ENCODE results near the gene LGALS4.
"Not testable (repeated sequence)": the region's sequence is repeated elsewhere in the genome, so short reads cannot be mapped to it uniquely, and the experiment has no call there.

Gene LGALS4

GRCh38 chr19:38842439-38843174 lies 29.9 kb upstream of the LGALS4 start:
- no peak for DNase-seq

DNA sequence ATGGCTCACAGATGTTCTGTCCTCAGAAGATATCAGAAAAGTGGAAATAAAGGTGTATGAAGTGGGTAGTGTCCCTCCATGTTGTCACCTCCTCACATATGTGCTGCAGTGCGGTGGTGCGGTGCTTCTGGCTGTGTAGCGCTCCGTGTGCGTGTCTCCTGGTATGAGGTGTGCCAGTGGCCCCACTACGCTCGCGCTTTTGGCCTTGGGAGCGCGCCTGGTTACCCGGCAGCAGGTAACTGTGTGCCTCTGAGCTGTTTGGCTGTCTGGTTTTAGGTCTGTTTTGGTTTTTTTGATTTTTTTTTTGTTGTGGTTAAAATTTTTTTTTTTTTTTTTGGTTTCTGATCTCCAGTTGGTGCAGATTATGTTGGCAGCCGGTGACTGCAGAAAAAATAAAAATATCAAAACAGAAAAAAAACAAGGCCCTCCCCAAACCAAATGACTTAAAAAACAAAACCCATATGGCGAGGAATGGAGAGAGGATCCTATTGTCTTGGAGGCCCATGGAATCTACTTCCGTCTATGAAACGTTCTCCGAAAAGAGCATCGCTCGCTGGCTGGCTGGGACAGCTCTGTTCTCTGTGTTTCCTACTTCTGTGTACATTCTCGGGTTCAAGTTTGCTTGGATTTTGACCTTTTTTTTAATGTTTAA lies 29.2 kb upstream of the LGALS4 start:
- no peak for DNase-seq

GRCh38 chr19:38841180-38841766 lies 28.5 kb upstream of the LGALS4 start:
- DNase-seq: no peak

DNA sequence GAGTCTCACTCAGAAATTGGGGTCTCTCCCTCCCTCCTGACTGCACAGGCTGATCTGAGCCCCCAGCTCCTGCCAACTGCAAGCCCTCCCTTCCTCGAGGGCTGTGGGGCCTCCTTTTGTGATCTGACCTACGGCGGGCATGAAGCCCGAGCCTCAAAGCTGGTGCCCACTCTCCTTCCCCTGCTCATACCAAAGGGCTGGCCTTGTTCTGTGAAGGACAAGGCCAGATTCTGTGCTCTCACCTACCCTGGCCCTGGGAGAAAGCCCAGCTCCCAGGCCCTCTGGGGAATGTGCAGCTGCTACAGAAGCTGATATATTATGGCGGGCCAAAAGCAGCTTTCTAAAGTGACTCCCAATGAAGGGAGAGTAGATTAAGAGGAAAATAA lies 27.8 kb upstream of the LGALS4 start:
- no peak for DNase-seq

DNA sequence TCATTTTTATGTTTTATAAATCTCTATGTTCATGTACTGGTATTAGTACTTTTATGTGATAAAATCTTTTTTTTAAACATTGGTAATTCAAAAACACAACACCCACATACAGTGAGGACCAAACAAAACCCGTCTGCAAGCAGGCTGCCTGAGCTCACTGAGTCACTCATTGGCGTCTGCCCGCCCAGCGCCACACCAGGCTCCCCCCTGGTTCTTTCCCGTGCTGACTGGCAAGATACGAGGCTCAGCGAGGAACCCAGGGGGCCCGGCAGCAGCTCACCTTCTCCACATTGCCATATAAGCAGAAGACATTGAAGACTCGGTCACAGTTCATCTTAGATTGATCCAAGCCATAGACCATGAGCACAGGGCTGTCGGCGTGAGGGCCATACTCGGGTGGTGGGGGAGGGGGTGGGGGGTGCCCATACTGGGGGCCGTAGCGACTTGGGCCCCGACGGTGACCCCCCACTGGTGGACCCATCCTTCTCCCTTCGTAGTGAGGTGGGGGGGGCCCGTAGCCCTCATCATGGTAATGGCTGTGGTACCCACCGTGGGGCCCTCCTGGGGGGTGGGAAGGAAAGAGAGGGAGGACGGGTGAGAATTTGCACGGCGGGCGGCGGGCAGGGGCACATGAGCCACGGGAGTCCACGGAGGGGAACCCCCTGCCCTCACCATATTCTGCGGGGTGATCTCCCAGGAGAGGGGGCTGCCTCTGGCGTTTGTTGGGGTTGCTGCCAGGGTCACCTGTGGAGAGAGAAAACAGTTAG lies 27.3 kb upstream of the LGALS4 start:
- DNase-seq: no peak

DNA sequence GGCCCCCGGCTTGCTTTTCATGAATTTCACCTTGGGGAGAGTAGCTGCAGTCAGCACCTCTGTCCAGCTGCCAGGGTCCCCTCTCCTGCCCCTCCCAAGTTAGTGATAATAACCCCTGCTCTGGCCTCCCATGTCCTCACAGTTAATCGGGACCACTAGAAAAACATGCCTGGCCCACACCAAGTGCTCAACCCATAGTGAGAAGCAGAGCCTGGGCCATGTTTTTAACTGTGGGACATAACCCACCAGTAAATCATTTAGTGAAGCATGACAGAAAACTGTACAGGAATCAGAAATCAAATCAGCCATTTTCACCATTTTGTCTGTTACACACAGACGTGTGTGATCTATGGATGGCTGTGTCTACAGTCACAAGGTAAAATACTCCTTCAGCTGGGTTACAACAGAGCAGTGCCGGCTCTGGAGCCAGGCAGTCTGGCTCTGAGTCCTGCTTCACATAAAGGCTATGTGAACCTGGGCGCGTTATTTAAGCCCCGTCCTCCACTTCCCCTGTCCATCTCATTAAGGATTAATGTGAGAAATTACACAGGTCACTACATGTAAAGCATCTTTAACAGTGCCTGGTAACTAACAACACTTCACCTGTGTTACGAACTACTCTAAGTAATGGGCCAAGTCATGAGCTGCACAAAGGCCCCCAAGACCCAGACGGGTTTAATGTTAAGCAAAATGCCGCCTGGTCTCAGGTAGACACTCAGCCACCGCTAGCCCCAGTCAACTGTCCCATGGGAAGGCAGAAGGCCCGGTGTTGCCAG lies 26.4 kb upstream of the LGALS4 start:
- no peak for DNase-seq

DNA sequence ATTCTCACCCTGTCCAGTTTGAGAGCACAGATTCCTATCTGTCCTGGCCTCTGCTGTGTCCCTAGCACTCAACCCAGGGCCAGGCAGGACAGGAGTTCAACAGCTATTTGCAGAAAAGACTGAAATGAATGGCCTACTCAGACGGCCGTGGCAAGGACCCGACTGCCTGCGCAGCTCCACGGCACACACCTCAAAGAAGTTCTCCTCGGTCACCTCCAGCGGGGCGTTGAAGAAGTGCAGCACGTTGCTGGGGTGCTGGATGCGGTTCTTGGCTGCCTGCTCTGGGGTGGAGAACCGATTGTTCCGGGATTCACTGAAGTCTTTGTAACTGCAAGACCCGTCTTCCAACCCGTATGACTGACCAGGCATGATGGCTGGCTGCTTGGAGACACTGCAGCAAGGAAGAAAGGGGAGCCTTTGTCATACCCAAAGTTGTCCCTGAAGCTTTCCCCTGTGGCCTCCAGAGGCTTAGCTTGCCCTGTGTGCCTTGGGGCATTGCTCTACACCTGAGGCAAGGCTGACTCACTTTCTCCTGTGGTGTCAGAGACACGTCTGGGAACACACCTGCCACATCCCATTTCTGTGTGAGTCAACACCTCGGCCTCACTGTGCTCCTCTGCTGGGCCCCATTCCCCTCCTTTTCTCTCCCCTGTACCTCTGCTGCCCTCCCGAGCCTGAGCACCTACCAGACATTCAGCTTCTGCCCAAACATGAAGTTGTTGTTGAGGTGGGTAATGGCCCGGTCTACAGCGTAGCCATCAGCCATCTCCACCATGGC lies 25.7 kb upstream of the LGALS4 start:
- DNase-seq: no peak

- no peak for DNase-seq
These were observed 24.9 kb upstream of the LGALS4 start for GRCh38 chr19:38837656-38838121.

- DNase-seq: no peak
These were observed 24.4 kb upstream of the LGALS4 start for GRCh38 chr19:38836983-38837626.

- no peak for DNase-seq
These were observed 23.6 kb upstream of the LGALS4 start for GRCh38 chr19:38836159-38836982.

- no peak for DNase-seq
These were observed 21.8 kb upstream of the LGALS4 start for GRCh38 chr19:38834590-38834989.

DNA sequence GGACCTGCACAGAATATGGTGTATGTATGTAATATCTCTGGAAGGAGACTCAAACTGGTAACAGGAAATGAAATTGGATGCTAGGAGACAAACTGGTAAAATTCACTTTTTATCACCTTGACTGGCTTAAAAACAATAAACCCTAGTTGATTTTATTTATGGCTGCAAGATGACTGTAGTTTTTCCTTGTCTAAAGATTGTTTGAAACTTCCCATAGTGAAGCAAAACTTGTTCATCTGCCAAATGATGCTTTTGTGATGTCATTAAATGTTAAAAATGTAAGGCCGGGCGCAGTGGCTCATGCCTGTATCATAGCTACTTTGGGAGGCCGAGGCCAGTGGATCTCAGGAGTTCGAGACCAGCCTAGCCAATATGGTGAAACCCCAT lies 21.4 kb upstream of the LGALS4 start:
- DNase-seq: no peak

- no peak for DNase-seq
These were observed 20.3 kb upstream of the LGALS4 start for GRCh38 chr19:38833092-38833425.

DNA sequence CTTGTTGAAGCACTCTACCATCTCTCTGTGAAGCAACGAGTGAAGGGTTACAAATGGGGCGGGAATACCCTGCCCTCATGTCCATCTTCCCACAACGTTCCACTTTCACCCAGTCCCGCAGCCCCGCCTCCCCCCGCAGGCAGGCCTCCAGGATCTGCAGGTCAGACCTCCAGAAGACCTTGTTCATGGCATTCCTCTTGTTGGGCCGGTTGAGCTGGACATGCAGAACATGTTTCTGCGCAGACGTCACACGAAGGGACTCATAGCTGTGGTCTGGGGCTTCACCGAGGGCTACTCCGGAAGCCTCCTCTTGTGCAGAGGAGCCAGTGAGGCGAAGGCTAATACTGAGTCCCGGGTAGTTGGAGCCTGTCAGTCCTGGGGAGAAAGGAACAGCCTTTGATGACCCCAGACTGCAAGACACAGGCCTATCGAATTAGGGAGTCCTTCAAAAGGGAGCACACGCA lies 18.4 kb upstream of the LGALS4 start:
- peak; percentile 79 for DNase-seq

GRCh38 chr19:38830039-38830733 lies 17.4 kb upstream of the LGALS4 start:
- DNase-seq: no peak

DNA sequence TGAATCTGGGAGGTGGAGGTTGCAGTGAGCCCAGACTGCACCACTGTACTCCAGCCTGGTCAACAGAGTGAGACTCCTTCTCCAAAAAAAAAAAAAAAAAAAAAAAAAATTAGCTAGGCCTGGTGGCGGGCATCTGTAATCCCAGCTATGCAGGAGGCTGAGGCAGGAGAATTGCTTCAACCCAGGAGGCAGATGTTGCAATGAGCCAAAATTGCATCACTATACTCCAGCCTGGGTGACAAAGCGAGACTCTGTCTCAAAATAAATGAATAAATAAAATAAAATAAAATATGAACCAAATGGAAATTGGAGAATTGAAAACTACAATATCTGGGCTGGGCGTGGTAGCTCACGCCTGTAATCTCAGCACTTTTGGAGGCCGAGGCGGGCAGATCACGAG lies 16.5 kb upstream of the LGALS4 start:
- peak; percentile 38 for DNase-seq

DNA sequence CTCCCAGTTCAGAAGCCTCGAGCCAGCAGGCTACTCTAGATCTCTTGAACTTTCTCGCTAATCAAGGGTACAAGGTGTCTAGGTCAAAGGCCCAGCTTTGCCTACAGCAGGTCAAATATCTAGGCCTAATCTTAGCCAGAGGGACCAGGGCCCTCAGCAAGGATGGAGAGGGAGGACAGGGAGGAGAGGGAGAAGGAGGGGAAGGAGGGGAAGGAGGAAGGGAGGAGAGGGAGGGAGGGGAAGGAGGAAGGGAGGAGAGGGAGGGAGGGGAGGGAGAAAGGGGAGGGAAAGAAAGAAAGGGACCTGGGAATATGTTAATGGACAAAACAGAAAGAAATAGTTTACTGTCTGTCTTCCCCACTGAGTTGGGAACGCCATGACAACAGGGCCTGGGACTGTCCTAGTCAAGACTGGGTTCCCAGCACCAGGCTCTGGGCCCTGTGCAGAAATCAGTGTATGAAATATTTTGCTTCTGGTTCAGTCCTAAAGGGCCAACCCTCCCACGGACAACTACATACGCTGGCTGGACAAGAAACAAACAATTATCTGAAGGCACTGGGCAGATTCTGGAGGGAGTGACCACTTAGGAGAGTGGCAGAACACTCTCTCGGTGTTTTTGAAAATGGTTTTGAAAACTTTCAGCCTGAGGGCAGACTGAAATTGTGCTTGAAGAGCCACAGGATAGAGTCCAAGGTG lies 14.3 kb upstream of the LGALS4 start:
- DNase-seq: no peak

- DNase-seq: not testable (repeated sequence)
These were observed 13.2 kb upstream of the LGALS4 start for GRCh38 chr19:38825936-38826335.

DNA sequence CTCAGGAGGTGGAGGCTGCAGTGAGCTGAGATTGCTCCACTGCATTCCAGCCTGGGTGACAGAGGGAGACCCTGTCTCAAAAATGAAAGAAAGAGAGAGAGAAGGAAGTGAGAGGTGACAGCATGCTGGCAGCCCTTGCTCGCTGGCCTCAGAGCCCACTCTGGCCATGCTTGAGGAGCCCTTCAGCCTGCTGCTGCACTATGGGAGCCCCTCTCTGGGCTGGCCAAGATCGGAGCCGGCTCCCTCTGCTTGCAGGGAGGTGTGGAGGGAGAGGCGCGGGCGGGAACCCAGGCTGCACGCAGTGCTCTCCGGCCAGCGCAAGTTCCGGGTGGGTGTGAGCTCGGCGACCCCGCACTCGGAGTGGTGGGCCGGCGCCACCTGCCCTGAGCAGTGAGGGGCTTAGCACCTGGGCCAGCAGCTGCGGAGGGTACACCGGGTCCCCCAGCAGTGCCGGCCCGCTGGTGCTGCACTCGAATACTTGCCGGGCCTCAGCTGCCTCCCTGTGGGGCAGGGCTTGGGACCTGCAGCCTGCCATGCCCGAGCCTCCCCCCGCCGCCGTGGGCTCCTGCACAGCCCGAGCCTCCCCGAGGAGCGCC lies 8.6 kb upstream of the LGALS4 start:
- DNase-seq: not testable (repeated sequence)
